HG03457 (cell line): Measurements from ENCODE around the gene CCDC88B.

Experiments used
- ATAC-seq: cut with Tn5 transposase; IDR thresholded peaks from one replicate; pipeline ENCODE4 v1.9.1; 2021; ENCODE audit warnings: moderate number of reproducible peaks; ENCODE audit not compliant: unreplicated experiment

Gene CCDC88B

GRCh38 chr11:64359712-64360445 is 19.9 kb downstream of the CCDC88B start:
- ATAC-seq, result no peak

GRCh38 chr11:64360448-64360921 is 20.5 kb downstream of the CCDC88B start:
- ATAC-seq, result no peak

GRCh38 chr11:64361659-64362058 is 21.7 kb downstream of the CCDC88B start:
- no peak for ATAC-seq

GRCh38 chr11:64362339-64362738 is 22.3 kb downstream of the CCDC88B start:
- no peak for ATAC-seq

- no peak for ATAC-seq
Measured at GRCh38 chr11:64364435-64364834, 24.4 kb downstream of the CCDC88B start.

- ATAC-seq, result no peak
Measured at GRCh38 chr11:64364911-64365310, 24.9 kb downstream of the CCDC88B start.

- no peak for ATAC-seq
Measured at GRCh38 chr11:64366751-64367150, 26.7 kb downstream of the CCDC88B start.

- no peak for ATAC-seq
Measured at GRCh38 chr11:64367931-64368672, 28.1 kb downstream of the CCDC88B start.

- no peak for ATAC-seq
Measured at GRCh38 chr11:64368673-64369074, 28.7 kb downstream of the CCDC88B start.

- ATAC-seq, result no peak
Measured at GRCh38 chr11:64369440-64370421, 29.7 kb downstream of the CCDC88B start.

- no peak for ATAC-seq
Measured at GRCh38 chr11:64371201-64371600, 31.2 kb downstream of the CCDC88B start.

GRCh38 chr11:64372021-64372420 is 32.0 kb downstream of the CCDC88B start:
- no peak for ATAC-seq

- ATAC-seq, result no peak
Measured at GRCh38 chr11:64372802-64373597, 33.0 kb downstream of the CCDC88B start.

- no peak for ATAC-seq
Measured at GRCh38 chr11:64373598-64373974, 33.6 kb downstream of the CCDC88B start.

GRCh38 chr11:64376071-64376470 is 36.1 kb downstream of the CCDC88B start:
- ATAC-seq, result no peak

GRCh38 chr11:64378335-64378880 is 38.4 kb downstream of the CCDC88B start:
- no peak for ATAC-seq

- no peak for ATAC-seq
Measured at GRCh38 chr11:64379160-64379559, 39.2 kb downstream of the CCDC88B start.

GRCh38 chr11:64379817-64380709 is 40.1 kb downstream of the CCDC88B start:
- no peak for ATAC-seq

GRCh38 chr11:64381350-64381749 is 41.3 kb downstream of the CCDC88B start:
- ATAC-seq, result no peak
